ENCODE measurements around the gene LYZL1. TPM values are rescaled to one million over a fixed set of nuclear protein-coding genes. Genes with fewer than 3 reads are reported as not detected.

Gene LYZL1
- not detected in 2 replicates for total RNA-seq

GRCh38 chr10:29288906-29289305, at the start of gene LYZL1:
LYZL1 (plus strand) TSS chr10:29289070; CDS start chr10:29291868, 2,798 bp downstream.

Measured in cardiac atrium fibroblast (primary cell).